GM21619 (cell line): ENCODE data around the gene MICAL2.

Experiments used
- ATAC-seq: cut with Tn5 transposase; IDR thresholded peaks from one replicate; pipeline ENCODE4 v1.9.1; 2021; ENCODE audit not compliant: unreplicated experiment

The MICAL2 gene

GRCh38 chr11:12200279-12200990, 90.0 kb downstream of the MICAL2 start:
- ATAC-seq: no peak

- no peak for ATAC-seq
Measured at GRCh38 chr11:12200991-12201985, 90.9 kb downstream of the MICAL2 start.

GRCh38 chr11:12202661-12203310, 92.4 kb downstream of the MICAL2 start:
- ATAC-seq: no peak

- ATAC-seq: no peak
Measured at GRCh38 chr11:12204506-12204905, 94.1 kb downstream of the MICAL2 start.

- no peak for ATAC-seq
Measured at GRCh38 chr11:12205330-12205729, 94.9 kb downstream of the MICAL2 start.

GRCh38 chr11:12206529-12206928, 96.1 kb downstream of the MICAL2 start:
- no peak for ATAC-seq

- no peak for ATAC-seq
Measured at GRCh38 chr11:12207384-12208150, 97.2 kb downstream of the MICAL2 start.

GRCh38 chr11:12209096-12209495, 98.7 kb downstream of the MICAL2 start:
- ATAC-seq: no peak

GRCh38 chr11:12210200-12210599, 99.8 kb downstream of the MICAL2 start:
- no peak for ATAC-seq

- ATAC-seq: no peak
Measured at GRCh38 chr11:12211331-12212065, 101.1 kb downstream of the MICAL2 start.

- no peak for ATAC-seq
Measured at GRCh38 chr11:12212174-12212820, 101.9 kb downstream of the MICAL2 start.

GRCh38 chr11:12212821-12213185, 102.4 kb downstream of the MICAL2 start:
- ATAC-seq: no peak

GRCh38 chr11:12213883-12214282, 103.5 kb downstream of the MICAL2 start:
- no peak for ATAC-seq

GRCh38 chr11:12214751-12215150, 104.4 kb downstream of the MICAL2 start:
- no peak for ATAC-seq

- ATAC-seq: no peak
Measured at GRCh38 chr11:12215181-12215593, 104.8 kb downstream of the MICAL2 start.

GRCh38 chr11:12216041-12216451, 105.7 kb downstream of the MICAL2 start:
- ATAC-seq: no peak

GRCh38 chr11:12216671-12217374, 106.4 kb downstream of the MICAL2 start:
- ATAC-seq: no peak

- no peak for ATAC-seq
Measured at GRCh38 chr11:12217879-12218278, 107.5 kb downstream of the MICAL2 start.

- ATAC-seq: no peak
Measured at GRCh38 chr11:12218909-12219308, 108.5 kb downstream of the MICAL2 start.
